ENCODE data around the gene SUPT3H.

SUPT3H gene

DNA sequence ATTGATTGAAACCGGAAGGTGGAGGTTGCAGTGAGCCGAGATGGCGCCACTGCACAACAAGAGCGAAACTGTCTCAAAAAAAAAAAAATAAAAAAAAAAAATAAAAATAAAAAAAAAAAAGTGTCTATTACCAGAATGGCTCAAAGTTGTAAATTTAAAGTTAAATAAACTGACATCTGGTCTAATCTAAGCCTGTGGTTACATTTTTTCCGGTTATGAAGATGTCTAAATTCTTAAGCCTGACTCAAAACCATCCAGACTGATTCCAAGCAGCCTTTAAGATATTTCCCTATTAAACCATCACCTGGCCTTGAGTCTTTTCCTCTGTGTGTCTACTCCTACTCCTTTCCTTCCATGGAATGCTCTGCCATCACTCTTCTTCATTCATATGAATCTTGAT lies 421.3 kb downstream of the SUPT3H start:
- DNase-seq (ENCODE audit: low read depth, low spot score), result no peak

GRCh38 chr6:44955145-44955544 lies 422.6 kb downstream of the SUPT3H start:
- DNase-seq (ENCODE audit: low read depth, low spot score), result no peak

GRCh38 chr6:44954281-44954680 lies 423.5 kb downstream of the SUPT3H start:
- DNase-seq (ENCODE audit: low read depth, low spot score), result no peak

- no peak for DNase-seq (ENCODE audit: low read depth, low spot score)
These were observed 426.4 kb downstream of the SUPT3H start for GRCh38 chr6:44951253-44951747.

- no peak for DNase-seq (ENCODE audit: low read depth, low spot score)
These were observed 428.0 kb downstream of the SUPT3H start for GRCh38 chr6:44949596-44950201.

DNA sequence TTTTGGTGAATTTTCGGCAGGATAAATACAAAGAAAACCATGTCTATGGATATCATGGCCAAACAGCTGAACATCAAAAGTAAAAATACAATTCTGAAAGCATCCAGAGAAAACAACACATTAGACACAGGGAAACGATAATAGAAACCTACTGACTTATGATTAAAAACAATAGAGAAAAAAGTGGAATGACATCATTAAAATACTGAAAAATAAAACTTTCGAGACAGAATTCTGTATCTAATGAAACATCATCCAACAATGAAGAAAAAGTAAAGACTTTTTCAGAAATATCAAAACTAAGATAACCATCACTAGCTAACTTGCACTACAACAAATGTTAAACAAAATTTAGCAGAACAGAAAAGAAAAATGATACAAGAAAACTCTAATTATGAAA lies 434.2 kb downstream of the SUPT3H start:
- DNase-seq (ENCODE audit: low read depth, low spot score), result no peak

DNA sequence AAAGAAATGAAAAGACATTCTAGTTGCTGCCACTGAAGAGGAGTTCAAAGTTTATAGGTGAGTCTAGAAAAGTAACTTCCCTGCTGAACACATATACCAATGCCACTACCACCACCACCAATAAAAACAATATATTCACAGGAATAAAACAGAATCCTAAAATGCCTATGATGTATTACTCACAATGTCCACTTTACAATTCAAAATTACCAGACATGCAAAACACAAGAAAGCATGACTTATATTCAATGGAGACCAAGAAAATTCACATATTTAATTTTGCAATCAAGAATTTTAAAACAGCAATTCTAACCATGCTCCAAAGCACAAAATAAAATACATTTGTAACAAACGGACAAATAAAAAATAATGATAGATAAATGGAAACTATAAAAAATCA lies 434.9 kb downstream of the SUPT3H start:
- DNase-seq (ENCODE audit: low read depth, low spot score), result no peak

DNA sequence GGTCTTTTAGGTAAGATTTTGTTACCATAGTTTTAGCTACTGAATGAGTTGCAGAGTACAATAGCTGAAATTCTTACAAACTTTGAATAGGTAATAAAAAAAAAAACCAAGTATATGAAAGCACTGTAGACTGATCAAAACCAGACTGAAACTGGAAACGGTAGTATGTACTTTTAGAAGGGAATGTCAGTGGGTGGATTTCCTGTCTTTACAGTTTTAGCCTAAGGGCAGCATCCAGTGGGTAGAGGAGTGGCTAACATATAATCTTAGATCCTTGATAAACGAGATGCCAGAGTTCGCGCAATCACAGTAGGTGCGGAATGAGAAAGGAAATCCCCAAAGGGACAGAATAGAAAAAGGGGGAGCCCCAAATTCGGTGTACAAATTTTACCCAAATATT lies 435.5 kb downstream of the SUPT3H start:
- DNase-seq (ENCODE audit: low read depth, low spot score), result no peak

- no peak for DNase-seq (ENCODE audit: low read depth, low spot score)
These were observed 437.4 kb downstream of the SUPT3H start for GRCh38 chr6:44940367-44940766.

DNA sequence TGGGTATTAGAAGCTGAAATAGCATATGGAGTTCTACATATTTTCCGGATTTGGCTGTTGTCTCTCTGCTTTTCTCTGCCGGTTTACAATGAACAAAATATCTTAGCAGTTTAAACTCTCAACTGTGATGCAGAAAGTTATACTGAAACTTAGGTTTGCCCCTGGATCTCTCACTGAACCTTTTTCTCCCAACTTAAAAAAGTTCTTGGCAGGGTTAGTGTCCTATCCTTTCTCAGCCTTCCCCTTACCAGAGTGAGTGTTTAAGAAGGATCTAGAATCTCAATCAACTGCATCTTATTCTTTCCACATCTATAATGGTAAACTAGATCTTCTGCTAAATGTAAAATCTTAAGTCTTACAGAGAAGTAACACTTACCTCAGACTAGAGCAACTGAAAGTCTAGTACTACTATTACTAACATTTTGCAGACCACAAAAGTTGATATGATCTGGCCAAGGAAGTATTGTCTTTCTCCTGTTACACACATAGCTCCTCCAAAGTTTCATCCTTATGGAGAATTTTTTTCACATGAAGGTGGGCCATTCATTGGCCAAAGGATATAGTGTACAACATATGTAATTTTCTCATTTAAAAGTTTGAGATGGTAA lies 441.9 kb downstream of the SUPT3H start:
- no peak for DNase-seq (ENCODE audit: low read depth, low spot score)

DNA sequence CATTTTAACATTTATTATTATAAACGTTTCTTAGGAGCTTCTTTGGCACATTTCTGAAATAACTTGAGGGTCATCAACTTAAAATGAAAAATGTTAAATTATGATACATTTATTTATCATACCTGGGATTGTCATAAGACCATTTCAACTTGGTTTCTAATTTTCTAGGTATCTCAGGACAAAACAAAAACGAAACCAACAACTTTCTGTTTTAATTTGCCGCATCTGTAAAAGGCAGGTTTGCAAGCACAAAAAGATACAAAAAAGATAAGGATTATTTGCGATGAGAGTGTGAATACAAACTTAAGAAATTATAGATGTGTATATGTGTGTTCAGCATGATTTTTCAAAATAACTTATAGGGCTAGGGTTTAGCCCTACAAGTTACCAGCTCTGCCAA lies 444.6 kb downstream of the SUPT3H start:
- DNase-seq (ENCODE audit: low read depth, low spot score), result no peak

- no peak for DNase-seq (ENCODE audit: low read depth, low spot score)
These were observed 445.1 kb downstream of the SUPT3H start for GRCh38 chr6:44932651-44933091.

GRCh38 chr6:44931385-44931784 lies 446.3 kb downstream of the SUPT3H start:
- DNase-seq (ENCODE audit: low read depth, low spot score), result no peak

- DNase-seq (ENCODE audit: low read depth, low spot score), result no peak
These were observed 451.2 kb downstream of the SUPT3H start for GRCh38 chr6:44926556-44926955.

DNA sequence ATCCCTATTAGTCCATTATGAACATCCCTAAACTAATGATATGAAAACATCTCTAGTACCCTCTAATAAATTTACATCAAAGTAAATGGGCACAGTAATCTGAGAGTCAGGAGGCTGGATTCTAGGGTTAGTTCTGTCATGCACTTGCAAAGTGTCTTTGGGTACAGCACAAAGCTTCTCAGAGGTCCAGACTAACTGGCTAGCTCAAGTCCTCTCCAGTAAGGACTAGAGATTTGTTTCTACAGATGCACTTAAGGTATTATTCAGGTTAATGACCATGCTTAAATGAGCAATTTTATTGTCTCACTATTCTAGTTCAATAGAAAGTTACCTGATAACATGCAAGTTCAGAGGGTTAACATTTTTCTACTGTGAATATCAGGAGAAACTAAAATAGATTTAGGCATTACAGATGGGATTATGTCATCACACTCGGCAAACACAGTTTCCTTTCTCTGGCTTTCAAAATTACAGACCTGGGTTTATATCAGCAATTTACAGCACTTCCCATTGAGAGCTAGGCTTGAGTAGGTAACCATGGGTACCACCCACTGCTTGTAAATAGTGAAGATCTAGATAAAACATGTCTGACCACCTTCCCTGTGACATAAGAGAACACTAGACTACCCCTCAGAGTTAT lies 452.5 kb downstream of the SUPT3H start:
- DNase-seq (ENCODE audit: low read depth, low spot score), result no peak

GRCh38 chr6:44923444-44923843 lies 454.3 kb downstream of the SUPT3H start:
- DNase-seq (ENCODE audit: low read depth, low spot score), result no peak

DNA sequence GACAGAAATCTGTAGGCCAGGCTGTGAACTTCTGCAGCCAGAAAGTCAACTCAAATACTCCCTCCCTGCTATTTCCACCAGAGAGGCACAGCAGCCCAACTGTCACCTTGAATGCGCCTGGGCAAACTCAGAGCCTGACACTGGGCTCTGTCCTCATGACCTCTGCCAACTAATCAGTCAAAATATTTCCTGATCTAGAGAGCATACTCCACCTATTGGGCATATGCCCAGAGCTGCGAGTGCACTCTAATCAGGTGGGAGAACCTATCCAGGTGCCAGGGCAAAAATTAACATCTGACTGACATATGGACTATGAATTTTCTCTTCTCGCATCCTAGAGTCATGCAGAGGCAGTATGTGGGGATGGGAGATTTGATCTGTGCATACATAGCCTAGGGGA lies 455.9 kb downstream of the SUPT3H start:
- DNase-seq (ENCODE audit: low read depth, low spot score), result no peak

GRCh38 chr6:44920952-44921491 lies 456.7 kb downstream of the SUPT3H start:
- DNase-seq (ENCODE audit: low read depth, low spot score), result no peak

DNA sequence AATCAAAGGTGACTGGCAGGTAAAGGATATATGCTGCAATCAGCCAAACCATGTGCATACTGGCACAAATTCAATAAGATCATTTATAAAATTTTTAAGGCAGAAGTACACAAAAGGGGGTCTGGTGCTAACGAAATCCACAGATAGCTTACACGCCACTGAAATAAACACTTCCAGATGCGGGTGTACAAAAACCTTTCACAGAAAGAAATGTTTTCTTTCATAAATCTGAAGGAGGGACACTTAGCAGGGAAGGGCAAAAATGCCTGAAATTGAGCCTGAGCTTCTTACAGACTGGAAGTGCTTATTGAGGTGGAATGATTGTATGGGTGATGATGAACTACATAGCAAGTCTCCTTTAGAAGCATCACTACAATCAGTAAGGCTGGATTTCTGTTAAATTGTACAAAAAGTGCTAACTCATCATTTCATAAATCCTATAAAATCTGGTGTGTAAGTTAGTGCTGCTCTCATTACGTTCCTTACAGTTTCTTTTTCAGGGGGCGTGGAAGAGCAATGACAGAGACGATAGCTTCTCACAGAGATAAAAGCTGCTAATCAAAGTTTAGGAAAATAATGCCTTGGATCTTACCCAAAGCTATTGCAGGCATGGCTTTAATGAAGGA lies 458.9 kb downstream of the SUPT3H start:
- no peak for DNase-seq (ENCODE audit: low read depth, low spot score)

- DNase-seq (ENCODE audit: low read depth, low spot score), result no peak
These were observed 460.3 kb downstream of the SUPT3H start for GRCh38 chr6:44917430-44917829.

- DNase-seq (ENCODE audit: low read depth, low spot score), result no peak
These were observed 462.6 kb downstream of the SUPT3H start for GRCh38 chr6:44915111-44915510.

GRCh38 chr6:44914141-44914540 lies 463.6 kb downstream of the SUPT3H start:
- DNase-seq (ENCODE audit: low read depth, low spot score), result no peak

All from brain pericyte (primary cell).